ENCODE data around the gene GSC2. TPM values are rescaled to one million over a fixed set of nuclear protein-coding genes. Genes with fewer than 3 reads are reported as not detected.

Gene GSC2
- total and polyA plus RNA-seq, 9 of the 15 experiments (the other 6 are each of a cell fraction or from before 2014, with no cell fraction given) = not detected

- TF ChIP-seq CTCF (IDR thresholded peaks at IDR 0.05 in 2 of 3, conservative IDR thresholded peaks at IDR 0.05 in 1 of 3; ENCODE audit: insufficient read depth in 2 of 3, low read depth in 1 of 3, low read length in 3 of 3) = peak; percentile 80 to 85 (median 84)
- TF ChIP-seq NFIC (IDR thresholded peaks at IDR 0.05) = no peak
- 0 out of 4 replicates have a peak, but pooled peaks of 1 of the 2 experiments have one; percentile 19 for TF ChIP-seq UBTF (IDR thresholded peaks at IDR 0.05; ENCODE audit: borderline replicate concordance in 1 of 2, low read depth in 2 of 2, low read length in 2 of 2)
- TF ChIP-seq ZKSCAN1 (IDR thresholded peaks at IDR 0.05; ENCODE audit: low read depth, low read length) = 0 out of 2 replicates have a peak, but pooled peaks have one; percentile 33
- TF ChIP-seq RAD21 (CRISPR knock-in tag; conservative IDR thresholded peaks at IDR 0.05 in 1 of 2, IDR thresholded peaks at IDR 0.05 in 1 of 2) = peak; percentile 21 to 77; a peak in 3 of 4 replicates
- TF ChIP-seq FUS (optimal IDR thresholded peaks at IDR 0.05; ENCODE audit: low read depth, low read length) = no peak
- no peak for TF ChIP-seq DNMT1 (IDR thresholded peaks at IDR 0.05)
- no peak for TF ChIP-seq ZEB2 (IDR thresholded peaks at IDR 0.05)
- TF ChIP-seq ZNF217 (CRISPR knock-in tag; IDR thresholded peaks at IDR 0.05) = no peak
- TF ChIP-seq RB1 (IDR thresholded peaks at IDR 0.05; ENCODE audit: low read depth) = no peak
- TF ChIP-seq ETV6 (IDR thresholded peaks at IDR 0.05; ENCODE audit: borderline replicate concordance in 1 of 2, low read depth in 2 of 2, low read length in 1 of 2) = 0 out of 4 replicates have a peak, but pooled peaks of 1 of the 2 experiments have one; percentile 21
- no peak for TF ChIP-seq ETV6 (CRISPR knock-in tag; IDR thresholded peaks at IDR 0.05; ENCODE audit: borderline replicate concordance)
- no peak for TF ChIP-seq NFRKB (IDR thresholded peaks at IDR 0.05; ENCODE audit: low read depth)
- no peak for TF ChIP-seq ETV5 (CRISPR knock-in tag; IDR thresholded peaks at IDR 0.05; ENCODE audit: low read depth)
- peak; percentile 51; the same call in 1 of the 2 replicates for TF ChIP-seq SMC3 (conservative IDR thresholded peaks at IDR 0.05; ENCODE audit: insufficient read depth, low read depth, low read length)
- peak; percentile 70; the same call in 1 of the 2 replicates for TF ChIP-seq CTBP1 (IDR thresholded peaks at IDR 0.05; ENCODE audit: borderline replicate concordance)
- TF ChIP-seq HMGXB4 (CRISPR knock-in tag; IDR thresholded peaks at IDR 0.05) = peak; percentile 26; the same call in 1 of the 2 replicates
- peak in 1 of 2 experiments; percentile 79; a peak in 1 of 4 replicates for TF ChIP-seq RCOR1 (IDR thresholded peaks at IDR 0.05; ENCODE audit: borderline replicate concordance in 1 of 2, low read depth in 2 of 2, low read length in 2 of 2)
- TF ChIP-seq ZBTB7A (IDR thresholded peaks at IDR 0.05; ENCODE audit: borderline replicate concordance, control insufficient read depth, low read depth, low read length) = 0 out of 2 replicates have a peak, but pooled peaks have one; percentile 15
- no peak for TF ChIP-seq CREBBP (IDR thresholded peaks at IDR 0.05; ENCODE audit: low read depth, low read length)
- TF ChIP-seq SIRT6 (IDR thresholded peaks at IDR 0.05; ENCODE audit: low read depth, low read length) = no peak
Measured at GRCh38 chr22:19105867-19106802, 44.0 kb downstream of the GSC2 start (continued).

Data from K562 (cell line).